Lung microvascular endothelial cell (primary cell): Measurements from ENCODE around the gene PTDSS2. TPM values are rescaled to one million over a fixed set of nuclear protein-coding genes. Genes with fewer than 3 reads are reported as not detected.
"Not testable (repeated sequence)": the region's sequence is repeated elsewhere in the genome, so short reads cannot be mapped to it uniquely, and the experiment has no call there.

Experiments
- DNase-seq, 2 donors: peaks; one replicate each; pipeline versions ENCODE4 v3.0.0 to v3.0.0-alpha.2; 2010; ENCODE audit warnings: low read depth in 2 of 2
- total RNA-seq: library from RNA; depleted of rRNA; stranded (reverse); fragments of >200 nt; gene quantifications from 2 replicates; pipeline ENCODE4 v1.2.1, GENCODE V29; 2014

Gene PTDSS2
- total RNA-seq, 1 donor from 2014 or later, result 31.7 TPM

GRCh38 chr11:468493-468892 lies 18.4 kb downstream of the PTDSS2 start:
- DNase-seq, result no peak

GRCh38 chr11:469026-469683 lies 19.1 kb downstream of the PTDSS2 start:
- not testable (repeated sequence) for DNase-seq

- DNase-seq, result peak; percentile 85 to 92
Measured at GRCh38 chr11:469684-470560, 19.8 kb downstream of the PTDSS2 start.

GRCh38 chr11:471468-472145 lies 21.5 kb downstream of the PTDSS2 start:
- DNase-seq, result no peak

GRCh38 chr11:472272-472671 lies 22.2 kb downstream of the PTDSS2 start:
- DNase-seq, result no peak

- no peak for DNase-seq
Measured at GRCh38 chr11:472816-473215, 22.7 kb downstream of the PTDSS2 start.

GRCh38 chr11:473415-473814 lies 23.3 kb downstream of the PTDSS2 start:
- no peak for DNase-seq

GRCh38 chr11:473962-474785 lies 24.1 kb downstream of the PTDSS2 start:
- DNase-seq, result no peak

- no peak for DNase-seq
Measured at GRCh38 chr11:474914-475506, 24.9 kb downstream of the PTDSS2 start.

- no peak for DNase-seq
Measured at GRCh38 chr11:475941-476340, 25.9 kb downstream of the PTDSS2 start.

GRCh38 chr11:476416-476815 lies 26.3 kb downstream of the PTDSS2 start:
- no peak for DNase-seq

- DNase-seq, result no peak
Measured at GRCh38 chr11:477052-477715, 27.1 kb downstream of the PTDSS2 start.

GRCh38 chr11:479311-479710 lies 29.2 kb downstream of the PTDSS2 start:
- no peak for DNase-seq

GRCh38 chr11:484616-485015 lies 34.5 kb downstream of the PTDSS2 start:
- DNase-seq, result no peak

- DNase-seq, result no peak
Measured at GRCh38 chr11:486189-486588, 36.1 kb downstream of the PTDSS2 start.

GRCh38 chr11:487571-488021 lies 37.5 kb downstream of the PTDSS2 start:
- DNase-seq, result no peak

- no peak for DNase-seq
Measured at GRCh38 chr11:488062-488461, 38.0 kb downstream of the PTDSS2 start.

- no peak for DNase-seq
Measured at GRCh38 chr11:488579-488978, 38.5 kb downstream of the PTDSS2 start.

GRCh38 chr11:488992-489391 lies 38.9 kb downstream of the PTDSS2 start:
- DNase-seq, result no peak

- DNase-seq, result no peak
Measured at GRCh38 chr11:489610-490185, 39.6 kb downstream of the PTDSS2 start.
